ENCODE results near the gene FBLIM1. TPM values are rescaled to one million over a fixed set of nuclear protein-coding genes. Genes with fewer than 3 reads are reported as not detected.

The FBLIM1 gene
- total RNA-seq, 1 experiment from 2014 or later = 6.0 TPM

DNA sequence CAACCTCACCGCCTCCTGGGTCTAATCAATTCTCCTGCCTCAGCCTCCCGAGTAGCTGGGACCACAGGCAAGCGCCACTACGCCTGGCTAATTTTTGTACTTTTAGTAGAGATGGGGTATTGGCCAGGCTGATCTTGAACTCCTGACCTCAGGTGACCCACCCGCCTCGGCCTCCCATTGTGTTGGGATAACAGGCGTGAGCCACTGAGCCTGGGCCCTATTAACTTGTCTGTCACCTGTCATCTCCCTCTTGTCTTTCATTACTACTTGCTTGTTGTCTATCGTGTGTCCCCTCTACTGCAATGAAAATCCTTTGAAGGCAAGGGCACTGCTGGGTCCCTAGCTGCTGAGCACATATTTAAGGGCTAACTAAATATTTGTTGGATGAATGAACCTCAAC is 45.5 kb downstream of the FBLIM1 start:
- Histone ChIP-seq H3K9me2 (ENCODE audit: insufficient read depth) (no peaks in the 10 kb centered on the region), H3K4me2 (ENCODE audit: low read length) (no peak overlapping the region), H3K79me2 (ENCODE audit: insufficient read depth, low read length) (no peaks in the 10 kb centered on the region), H4K20me1 (ENCODE audit: insufficient read depth) (no peaks in the 10 kb centered on the region), H3K9ac (ENCODE audit: low read length) (no peak overlapping the region), H3K36me3 (ENCODE audit: control insufficient read depth in 1 of 2, insufficient read depth in 2 of 2, low read length in 2 of 2) (no peaks in the 10 kb centered on the region), H3K27me3 (ENCODE audit: insufficient read depth, low read length) (no peaks in the 10 kb centered on the region), H3K4me3 (replicated peaks in 1 of 2; ENCODE audit: low read depth in 1 of 2, low read length in 2 of 2) (no peak overlapping the region), H2AFZ (ENCODE audit: low read depth, low read length, poor library complexity, severe bottlenecking) (no peak overlapping the region), H3K9me3 (ENCODE audit: control insufficient read depth in 1 of 2, insufficient read depth in 1 of 2, low read depth in 1 of 2, low read length in 2 of 2) (no peaks in the 10 kb centered on the region), H3K4me1 (ENCODE audit: control insufficient read depth in 1 of 2, insufficient read depth in 2 of 2, low read length in 2 of 2) (peaks cover 41 to 48% of the 10 kb centered on the region in 2 experiments), H3K27ac (ENCODE audit: low read depth, low read length) (no peak overlapping the region)
- POLR2A ChIA-PET = no interaction called here
- ATAC-seq (no peak), DNase-seq (ENCODE audit: low read depth, low spot score) (no peak)
- RAD21 ChIA-PET (ENCODE audit: low non-redundant PET in 1 of 2, low total read pairs in 2 of 2, uncharacterized antibody in 2 of 2, unreplicated experiment in 2 of 2) = interaction anchor here in 1 of 2 experiments (0.6 kb wide), 1 partner anchor 192 kb away, joined by 5 read pairs; no protein-coding TSS in a partner anchor
- intact Hi-C loops (cut with micrococcal nuclease) = no loop called here
- CTCF ChIA-PET = interaction anchor here (0.6 to 5.8 kb wide), 4 partner anchors 11 to 201 kb away, joined by 3 to 35 read pairs (median 6); no protein-coding TSS in a partner anchor
- no TSS peak for BruUV-seq (replicated peaks)
- no peak for TF ChIP-seq SP1 (IDR thresholded peaks at IDR 0.05; ENCODE audit: low read depth)
- no peak for TF ChIP-seq ZNF274 (IDR thresholded peaks at IDR 0.05; ENCODE audit: low read depth, low read length)
- no peak for TF ChIP-seq CBX3 (IDR thresholded peaks at IDR 0.05; ENCODE audit: low read depth)
- TF ChIP-seq ZBTB33 (IDR thresholded peaks at IDR 0.05; ENCODE audit: extremely low read depth, insufficient replicate concordance, low read length) = no peak
- TF ChIP-seq, protein P1, sequence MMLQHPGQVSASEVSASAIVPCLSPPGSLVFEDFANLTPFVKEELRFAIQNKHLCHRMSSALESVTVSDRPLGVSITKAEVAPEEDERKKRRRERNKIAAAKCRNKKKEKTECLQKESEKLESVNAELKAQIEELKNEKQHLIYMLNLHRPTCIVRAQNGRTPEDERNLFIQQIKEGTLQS (IDR thresholded peaks at IDR 0.05) = no peak
- TF ChIP-seq EZH2 (IDR thresholded peaks at IDR 0.05) = no peak

DNA sequence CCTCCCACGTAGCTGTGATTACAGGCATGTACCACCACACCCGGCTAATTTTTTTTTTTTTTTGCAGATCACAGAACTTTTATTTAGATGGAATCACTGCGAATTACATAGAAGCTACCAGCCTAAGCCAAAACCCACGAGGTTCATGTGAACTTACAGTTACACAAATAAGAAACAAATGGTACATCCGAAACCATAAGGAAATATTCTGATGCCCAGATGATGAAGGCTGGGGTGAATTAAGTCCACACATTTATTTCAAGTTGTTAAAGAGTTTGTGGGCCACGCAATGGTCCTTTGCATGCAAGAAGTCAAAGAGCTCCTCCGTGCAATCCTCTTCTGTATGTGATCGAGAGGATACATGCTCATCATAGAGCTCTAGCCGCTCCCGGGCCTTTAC is 48.5 kb downstream of the FBLIM1 start:
- DNase-seq (ENCODE audit: low read depth, low spot score) = no peak
- no peaks in the 10 kb centered on the region for H3K9me2 ChIP-seq (ENCODE audit: insufficient read depth)
- H3K9ac ChIP-seq (ENCODE audit: low read length) = no peak overlapping the region
- H3K9me3 ChIP-seq (ENCODE audit: control insufficient read depth in 1 of 2, insufficient read depth in 1 of 2, low read depth in 1 of 2, low read length in 2 of 2) = no peaks in the 10 kb centered on the region
- CTCF ChIA-PET = interaction anchor here (1.4 kb wide), 1 partner anchor 8 kb away, joined by 6 read pairs; no protein-coding TSS in a partner anchor
- H3K79me2 ChIP-seq (ENCODE audit: insufficient read depth, low read length) = no peaks in the 10 kb centered on the region
- H3K27ac ChIP-seq (ENCODE audit: low read depth, low read length) = no peak overlapping the region
- no peak overlapping the region for H3K4me3 ChIP-seq (replicated peaks in 1 of 2; ENCODE audit: low read depth in 1 of 2, low read length in 2 of 2)
- no peak overlapping the region for H2AFZ ChIP-seq (ENCODE audit: low read depth, low read length, poor library complexity, severe bottlenecking)
- POLR2A ChIA-PET = interaction anchor here (1.3 kb wide), 1 partner anchor 26 kb away, joined by 3 read pairs; no protein-coding TSS in a partner anchor
- ATAC-seq = no peak
- no TSS peak for BruUV-seq (replicated peaks)
- H3K4me1 ChIP-seq (ENCODE audit: control insufficient read depth in 1 of 2, insufficient read depth in 2 of 2, low read length in 2 of 2) = peaks cover 10 to 18% of the 10 kb centered on the region in 2 experiments; a peak in 3 of 4 replicates
- intact Hi-C loops (cut with micrococcal nuclease) = no loop called here
- TF ChIP-seq ZBTB33 (IDR thresholded peaks at IDR 0.05; ENCODE audit: extremely low read depth, insufficient replicate concordance, low read length) = no peak
- no peak for TF ChIP-seq SRF (IDR thresholded peaks at IDR 0.05; ENCODE audit: low read depth)
- TF ChIP-seq CBX3 (IDR thresholded peaks at IDR 0.05; ENCODE audit: low read depth) = no peak
- no peak for TF ChIP-seq EGR1 (IDR thresholded peaks at IDR 0.05; ENCODE audit: low read depth)
- no peak for TF ChIP-seq POLR2AphosphoS5 (IDR thresholded peaks at IDR 0.05; ENCODE audit: low read depth, low read length)
- TF ChIP-seq YY1 (IDR thresholded peaks at IDR 0.05; ENCODE audit: extremely low read depth, insufficient replicate concordance, low read depth, low read length) = no peak
- no peak for TF ChIP-seq SP1 (IDR thresholded peaks at IDR 0.05; ENCODE audit: low read depth)
- H3K36me3 ChIP-seq (ENCODE audit: control insufficient read depth in 1 of 2, insufficient read depth in 2 of 2, low read length in 2 of 2) = no peaks in the 10 kb centered on the region
- H4K20me1 ChIP-seq (ENCODE audit: insufficient read depth) = no peaks in the 10 kb centered on the region
- RAD21 ChIA-PET (ENCODE audit: low non-redundant PET in 1 of 2, low total read pairs in 2 of 2, uncharacterized antibody in 2 of 2, unreplicated experiment in 2 of 2) = no interaction called here
- no peaks in the 10 kb centered on the region for H3K27me3 ChIP-seq (ENCODE audit: insufficient read depth, low read length)
- H3K4me2 ChIP-seq (ENCODE audit: low read length) = no peak overlapping the region

All from HCT116 (cell line).